ENCODE results near the gene FAM169A.
"Not testable (repeated sequence)": the region's sequence is repeated elsewhere in the genome, so short reads cannot be mapped to it uniquely, and the experiment has no call there.

FAM169A gene

DNA sequence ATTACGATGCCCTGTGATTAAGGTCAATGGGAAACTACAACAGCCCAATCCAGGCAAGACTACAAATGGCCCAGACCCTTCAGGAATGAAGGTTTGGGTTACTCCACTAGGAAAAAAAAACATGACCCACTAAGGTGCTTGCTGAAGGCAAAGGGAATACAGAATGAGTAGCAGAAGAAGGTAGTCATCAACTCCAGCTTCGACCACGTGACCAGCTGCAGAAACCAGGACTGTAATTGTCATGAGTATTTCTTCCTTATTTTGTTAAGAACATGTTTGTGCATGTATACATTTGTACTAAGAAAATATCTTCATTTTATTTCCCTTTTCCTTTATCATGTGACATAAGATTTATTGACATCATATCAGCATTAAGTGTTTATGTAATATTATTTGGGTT lies 74.5 kb downstream of the FAM169A start:
- not testable (repeated sequence) for DNase-seq

DNA sequence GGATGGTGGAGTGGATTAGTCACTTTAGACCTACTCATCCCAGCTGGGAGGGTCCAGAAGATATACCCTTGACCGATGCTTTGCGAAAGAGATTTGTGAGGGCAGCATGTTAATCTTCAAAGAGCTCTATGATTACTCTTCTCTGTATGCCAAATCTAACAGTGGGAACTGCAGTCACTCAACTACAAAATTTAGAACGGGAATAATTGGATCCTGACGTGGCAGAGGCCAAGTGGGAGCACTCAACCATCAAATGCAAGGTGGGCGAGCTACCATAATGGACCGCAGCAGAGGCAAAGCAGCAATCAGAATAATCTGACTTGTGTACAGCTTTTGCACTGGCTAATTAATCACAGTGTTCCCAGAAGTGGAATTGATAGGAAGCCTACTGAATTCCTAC lies 78.8 kb downstream of the FAM169A start:
- DNase-seq = no peak

DNA sequence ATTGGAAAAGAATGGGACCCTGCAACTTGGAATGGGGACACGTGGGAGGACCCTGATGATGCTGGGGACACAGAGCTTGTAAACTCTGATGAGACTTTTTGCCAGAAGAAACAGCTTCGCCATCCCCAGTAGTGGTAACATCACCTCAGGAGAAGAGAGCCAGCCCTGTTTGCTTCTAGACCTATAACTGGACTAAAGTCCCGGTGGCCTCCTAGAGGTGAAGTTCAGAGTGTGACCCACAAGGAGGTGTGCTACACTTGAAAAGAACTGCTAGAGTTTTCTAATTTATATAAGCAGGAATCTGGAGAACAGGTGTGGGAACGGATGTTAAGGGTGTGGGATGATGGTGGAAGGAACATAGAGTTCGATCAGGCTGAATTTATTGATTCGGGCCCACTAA lies 79.3 kb downstream of the FAM169A start:
- no peak for DNase-seq

DNA sequence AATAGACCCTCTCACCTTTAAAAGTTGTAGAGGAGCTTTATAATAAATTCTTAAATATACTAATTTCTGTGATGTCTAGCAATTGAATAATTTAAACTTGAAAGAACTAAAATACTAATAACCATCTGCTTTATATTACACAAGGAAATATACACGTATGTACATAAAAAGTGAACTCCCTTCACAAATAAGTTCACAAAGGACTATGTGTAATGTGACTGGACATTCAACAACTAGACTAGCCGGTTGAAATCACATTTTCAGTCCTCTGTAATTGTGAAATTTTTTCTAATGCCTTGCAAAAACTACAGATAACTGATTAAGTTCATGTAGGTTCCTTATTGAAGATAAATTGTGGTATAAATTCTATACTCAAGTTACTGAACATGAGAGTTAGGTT lies 87.6 kb downstream of the FAM169A start:
- DNase-seq = no peak

DNA sequence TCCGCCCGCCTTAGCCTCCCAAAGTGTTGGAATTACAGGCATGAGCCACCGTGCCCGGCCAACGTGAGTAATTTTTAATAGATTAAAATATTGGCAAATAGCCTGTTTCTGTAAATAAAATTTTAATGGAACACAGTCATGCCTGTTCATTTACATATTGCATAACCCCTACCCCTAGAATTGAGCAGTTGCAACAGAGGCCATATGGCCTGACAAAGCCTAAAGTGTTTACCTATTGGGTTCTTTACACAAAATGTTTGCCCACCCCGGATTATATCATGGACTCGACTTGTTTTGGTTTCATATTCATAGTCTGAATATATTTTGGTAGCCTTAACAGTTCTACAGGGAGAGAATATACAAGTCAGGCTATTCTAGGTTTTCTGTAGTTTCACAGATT lies 93.8 kb downstream of the FAM169A start:
- no peak for DNase-seq

DNA sequence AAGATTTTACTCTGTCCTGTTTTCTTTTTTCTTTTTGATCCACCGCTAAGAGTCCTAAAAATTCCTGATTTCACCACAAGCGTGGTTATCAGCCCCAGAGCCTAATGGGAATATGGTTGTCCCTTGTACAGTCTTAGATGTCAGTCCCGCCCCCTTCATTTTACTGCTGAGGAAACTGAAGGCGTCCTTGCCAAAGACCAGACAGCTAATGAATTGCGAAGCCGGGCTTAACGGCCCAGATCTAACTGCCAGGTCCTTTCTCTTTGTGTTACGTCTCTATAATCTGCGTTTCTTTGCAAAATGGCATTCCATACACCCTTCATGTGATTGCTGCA lies 98.6 kb downstream of the FAM169A start:
- DNase-seq = peak in 1 of 2 donors; percentile 10

DNA sequence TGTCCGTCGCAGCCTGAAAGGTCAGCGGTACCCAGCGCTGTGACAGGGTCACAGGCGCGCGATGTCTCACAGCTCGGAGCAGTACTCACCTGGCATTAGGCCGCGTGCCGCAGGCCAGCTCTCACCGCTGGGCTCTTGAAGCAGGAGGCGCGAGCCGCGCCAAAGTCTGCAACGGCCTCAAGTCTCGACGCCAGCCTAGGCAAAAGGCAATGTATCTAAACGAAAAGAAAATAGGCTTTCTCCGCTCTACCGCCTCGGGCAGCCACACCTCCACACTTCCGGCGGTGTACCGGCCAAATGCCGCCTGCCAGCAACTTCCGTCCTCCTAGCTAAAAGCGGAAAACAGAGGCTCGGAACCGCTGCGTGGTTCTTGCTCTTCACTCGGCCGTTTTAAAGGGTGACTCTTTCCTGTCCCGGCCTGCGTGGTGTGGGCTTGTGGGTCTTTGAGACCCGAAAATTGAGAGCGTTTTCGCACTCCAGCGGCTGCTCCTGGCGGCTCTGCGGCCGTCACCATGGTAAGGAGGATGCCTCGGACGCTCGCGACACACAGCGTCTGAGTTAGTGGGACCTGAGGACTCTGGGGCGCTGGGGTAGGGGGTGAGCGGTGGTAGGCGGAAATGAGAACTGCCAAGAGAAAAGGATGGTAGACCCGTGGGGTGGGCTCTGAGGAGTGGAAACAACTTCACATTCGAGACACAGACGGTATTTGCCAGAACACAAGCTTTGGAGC lies 99.2 kb downstream of the FAM169A start, which contains the start of the genes GFM2 and NSA2:
Gene GFM2 (minus strand): TSS at position 269 of the 730 bp plus-strand sequence. CDS start 3,375 bp downstream, outside the sequence.
Gene NSA2 (plus strand): TSS at position 401 of the 730 bp plus-strand sequence. CDS start 112 bp downstream, at position 513.
- DNase-seq = peak; percentile 85 to 93

DNA sequence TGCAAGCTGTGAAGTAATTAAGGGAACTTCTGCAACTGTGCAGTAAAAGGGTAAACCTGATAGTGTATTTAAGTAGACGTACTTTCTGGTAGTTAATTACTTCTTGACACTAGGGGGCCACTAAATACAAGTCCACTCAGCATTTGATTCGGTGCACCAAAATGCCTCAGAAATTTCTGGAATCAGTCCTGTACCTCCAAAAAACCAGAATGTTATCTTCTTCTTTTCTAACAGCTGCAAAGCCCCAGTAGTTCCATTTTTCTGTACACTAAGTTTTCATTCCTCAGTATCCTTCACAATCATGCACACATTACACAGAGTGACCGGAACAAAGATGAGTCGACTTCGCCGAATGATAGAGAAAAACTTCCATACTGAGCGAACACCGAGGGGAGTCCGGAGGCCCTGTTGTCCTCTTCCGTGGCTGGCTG lies 99.8 kb downstream of the FAM169A start:
- DNase-seq = no peak

DNA sequence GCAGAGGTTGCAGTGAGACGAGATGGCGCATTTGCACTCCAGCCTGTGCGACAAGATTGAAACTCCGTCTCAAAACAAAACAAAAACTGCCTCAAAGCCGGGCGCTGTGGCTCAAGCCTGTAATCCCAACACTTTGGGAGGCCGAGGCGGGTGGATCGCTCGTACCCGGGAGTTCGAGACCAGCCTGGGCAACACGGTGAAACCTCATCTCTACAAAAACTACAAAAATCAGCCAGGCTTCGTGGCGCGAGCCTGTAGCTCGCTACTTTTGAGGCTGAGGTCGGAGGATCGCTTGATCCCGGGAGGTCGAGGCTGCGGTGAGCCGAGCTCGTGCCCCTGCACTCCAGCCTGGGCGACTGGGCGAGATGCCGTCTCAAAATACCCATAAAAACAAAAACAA lies 100.3 kb downstream of the FAM169A start:
- no peak for DNase-seq

DNA sequence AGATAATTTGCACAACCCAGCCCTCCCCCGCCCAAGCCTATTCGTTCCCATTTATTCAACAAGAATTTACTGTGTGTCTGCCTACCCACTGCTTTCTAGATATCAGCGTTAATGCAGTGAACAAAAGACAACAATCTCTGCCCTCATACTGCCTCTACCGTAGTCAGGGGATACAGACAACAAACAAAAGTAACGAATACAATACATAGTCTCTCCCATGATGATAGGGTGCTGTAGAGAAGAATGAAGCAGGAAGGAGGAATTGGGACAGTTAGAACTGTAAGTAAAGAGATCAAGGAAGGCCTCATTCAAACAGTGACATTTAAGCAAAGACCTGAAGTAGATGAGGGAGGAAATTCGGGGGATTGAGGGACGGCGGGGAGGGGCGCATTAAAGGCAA lies 101.0 kb downstream of the FAM169A start:
- no peak for DNase-seq

DNA sequence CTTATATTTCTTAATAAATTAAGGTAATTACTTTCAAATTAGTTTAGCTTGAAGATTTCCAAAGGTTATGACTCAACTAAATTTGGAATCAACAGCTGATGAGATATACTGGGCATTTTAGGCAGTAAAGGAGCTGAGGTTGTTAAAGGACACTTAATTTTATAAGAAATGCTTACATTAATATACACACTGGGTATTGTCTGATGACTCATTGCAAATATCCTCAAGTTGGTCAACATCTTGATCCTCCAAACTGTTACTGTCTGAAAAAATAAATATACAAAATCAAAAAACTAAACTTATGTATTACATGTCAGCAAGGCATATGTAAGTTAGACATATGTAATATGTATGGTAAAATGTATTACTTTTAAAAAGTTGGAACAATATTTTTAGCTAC lies 102.7 kb downstream of the FAM169A start:
- DNase-seq = no peak

DNA sequence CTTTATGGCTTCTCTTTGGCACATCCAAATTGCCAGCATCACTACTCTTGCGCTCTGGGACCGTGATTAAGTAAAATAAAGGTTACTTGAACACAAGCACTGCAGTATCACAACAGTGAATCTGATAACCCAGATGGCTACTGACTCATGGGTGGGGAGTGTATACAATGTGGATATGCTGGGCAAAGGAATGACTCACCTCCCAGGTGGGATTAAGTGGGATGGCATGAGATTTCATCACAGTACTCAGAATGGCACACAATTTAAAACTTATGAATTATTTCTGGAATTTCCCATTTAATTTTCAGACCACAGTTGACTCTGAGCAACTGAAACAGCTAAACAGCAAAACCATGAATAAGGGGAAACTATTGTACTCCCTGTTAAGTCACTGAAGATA lies 103.6 kb downstream of the FAM169A start:
- DNase-seq = peak in 1 of 2 donors; percentile 16

DNA sequence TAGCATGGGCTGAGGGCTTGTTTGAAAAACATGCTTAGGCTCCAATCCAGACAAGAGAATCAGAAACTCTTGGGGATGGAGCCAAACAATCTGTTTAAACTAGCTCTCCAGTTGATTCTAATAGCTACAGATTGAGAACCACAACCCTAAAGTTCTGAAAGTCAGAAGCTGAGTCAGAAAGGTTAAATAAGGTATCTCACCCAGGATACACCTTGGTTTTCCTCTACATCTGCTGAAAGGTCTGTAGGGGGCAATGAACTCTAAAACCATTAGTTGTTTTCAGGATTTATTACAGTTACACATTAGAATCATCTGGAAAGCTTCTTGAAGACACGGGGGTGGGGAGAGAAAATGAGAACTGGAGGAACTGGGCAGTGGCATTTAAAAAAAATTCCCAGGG lies 104.9 kb downstream of the FAM169A start:
- DNase-seq = no peak

DNA sequence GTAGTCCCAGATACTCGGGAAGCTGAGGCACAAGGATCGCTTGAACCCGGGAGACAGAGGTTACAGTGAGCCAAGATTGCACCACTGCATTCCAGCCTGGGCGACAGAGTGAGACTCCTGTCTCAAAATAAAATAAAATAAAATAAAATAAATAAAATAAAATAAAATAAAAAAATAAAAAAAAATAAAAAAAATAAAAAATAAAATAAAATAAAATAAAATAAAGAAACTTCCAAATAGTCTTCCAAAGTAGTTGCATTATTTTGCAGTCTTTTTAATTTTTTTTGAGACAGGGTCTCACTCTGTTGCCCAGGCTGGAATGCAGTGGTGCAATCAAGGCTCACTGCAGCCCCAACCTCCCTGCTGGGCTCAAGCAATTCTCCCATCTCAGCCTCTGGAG lies 117.4 kb downstream of the FAM169A start:
- not testable (repeated sequence) for DNase-seq

DNA sequence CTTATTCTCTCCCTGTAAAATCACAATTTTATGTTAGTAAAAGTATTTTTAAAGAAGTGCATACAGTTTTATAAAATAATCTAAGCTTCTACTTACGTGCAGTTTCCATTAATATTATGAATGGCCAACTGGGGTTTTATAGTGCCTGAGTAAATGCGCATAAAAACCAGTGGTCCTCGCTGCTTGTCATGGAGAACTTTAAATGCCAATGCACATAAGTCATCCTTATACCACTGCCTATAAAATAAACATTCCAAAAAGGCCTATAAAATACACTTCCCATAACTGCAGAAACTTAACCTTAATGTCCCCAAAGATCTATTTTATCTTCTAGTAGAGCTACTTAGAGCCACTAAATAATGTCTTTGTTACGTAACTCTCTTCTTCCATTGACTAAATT lies 127.8 kb downstream of the FAM169A start:
- no peak for DNase-seq

DNA sequence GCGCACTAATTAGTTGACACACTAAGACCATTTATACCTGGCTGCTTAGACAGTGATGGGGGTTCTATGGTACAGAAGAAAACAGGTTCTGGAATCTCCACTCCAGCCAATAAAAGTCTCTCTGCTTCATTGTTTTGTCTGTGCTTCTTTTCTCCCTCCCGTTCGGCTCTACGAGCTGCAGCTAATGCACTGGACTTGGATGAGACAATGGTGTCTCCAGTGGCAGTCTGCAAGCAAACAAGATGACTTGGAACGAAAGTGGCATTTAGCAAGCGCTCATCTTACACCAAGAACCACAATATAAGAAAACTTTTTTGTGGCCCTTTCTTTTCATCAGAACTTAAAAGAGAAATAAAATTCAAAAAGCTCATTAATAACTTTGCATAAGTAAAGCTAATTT lies 129.4 kb downstream of the FAM169A start:
- DNase-seq = no peak
